HEK293 (cell line): ENCODE measurements around the gene C1QL2.

Experiments used
- CTCF ChIA-PET: fragments of 350-600 bp; formaldehyde crosslinking; extraction: SDS; loops from one replicate; lab custom pipeline; 2021; ENCODE audit warnings: antibody characterized with exemption; lab: Yijun Ruan, JAX
- POLR2A ChIA-PET: fragments of 300-600 bp; formaldehyde crosslinking; extraction: SDS; loops from one replicate; lab custom pipeline; 2020; ENCODE audit warnings: antibody characterized with exemption, inconsistent platforms; lab: Yijun Ruan, JAX
- H3K27ac ChIP-seq: fragments of 200-500 bp; sonication (Bioruptor generic); 2 replicates; pipeline ENCODE4 v1.5.1; 2014; ENCODE audit warnings: low read depth, low read length, control low read depth, inconsistent platforms; ENCODE audit errors: extremely low read depth
- H3K36me3 ChIP-seq, 2 experiments: fragments of 200-500 bp in 1 of 2; sonication (Bioruptor generic) in 1 of 2; 1 replicate in 1 of 2; 2 replicates in 1 of 2; pipeline ENCODE4 v1.5.1; 2014 to 2017; ENCODE audit warnings: inconsistent platforms in 2 of 2, low read length in 2 of 2; ENCODE audit not compliant: control insufficient read depth in 2 of 2, insufficient read depth in 1 of 2
- H3K4me1 ChIP-seq: fragments of 200-500 bp; sonication (Bioruptor generic); 2 replicates; pipeline ENCODE4 v1.5.1; 2014; ENCODE audit warnings: mild to moderate bottlenecking, low read length, inconsistent platforms; ENCODE audit not compliant: control insufficient read depth, insufficient read depth
- H3K4me3 ChIP-seq: 2 replicates; pipeline ENCODE4 v1.5.1; 2011; ENCODE audit warnings: low read depth, mild to moderate bottlenecking, control low read depth, low read length, moderate library complexity
- H3K9me3 ChIP-seq: fragments of 200-500 bp; sonication (Bioruptor generic); 2 replicates; pipeline ENCODE4 v1.5.1; 2014; ENCODE audit warnings: low read depth, low read length, inconsistent platforms; ENCODE audit not compliant: control insufficient read depth, insufficient read depth
- GLI2 ChIP-seq: fragments of 450-650 bp; formaldehyde crosslinking; IDR thresholded peaks from 2 replicates; pipeline ENCODE4; 2017; ENCODE audit warnings: missing biosample characterization, missing genetic modification characterization, low read depth, borderline replicate concordance
- KLF16 ChIP-seq: fragments of 450-650 bp; formaldehyde crosslinking; IDR thresholded peaks from 2 replicates; pipeline ENCODE4 v1.5.1; 2017; ENCODE audit warnings: missing biosample characterization, missing genetic modification characterization
- KLF9 ChIP-seq: fragments of 450-650 bp; formaldehyde crosslinking; IDR thresholded peaks from 2 replicates; pipeline ENCODE4 v1.5.1; 2016; ENCODE audit warnings: missing biosample characterization, missing genetic modification characterization, low read depth
- YY1 ChIP-seq: fragments of 450-650 bp; formaldehyde crosslinking; IDR thresholded peaks from 2 replicates; pipeline ENCODE4 v1.5.1; 2018; ENCODE audit warnings: missing biosample characterization, missing genetic modification characterization
- ZBTB7A ChIP-seq: fragments of 450-650 bp; formaldehyde crosslinking; IDR thresholded peaks from 2 replicates; pipeline ENCODE4 v1.5.1; 2016; ENCODE audit warnings: low read depth, missing biosample characterization, missing genetic modification characterization
- ZEB2 ChIP-seq: fragments of 450-650 bp; formaldehyde crosslinking; IDR thresholded peaks from 2 replicates; pipeline ENCODE4 v1.5.1; 2016; ENCODE audit warnings: missing biosample characterization, missing genetic modification characterization
- ZNF10 ChIP-seq: fragments of 450-650 bp; formaldehyde crosslinking; IDR thresholded peaks from 2 replicates; pipeline ENCODE4 v1.5.1; 2017; ENCODE audit warnings: missing biosample characterization, missing genetic modification characterization
- ZNF148 ChIP-seq: fragments of 450-650 bp; formaldehyde crosslinking; IDR thresholded peaks from 2 replicates; pipeline ENCODE4 v1.5.0; 2017; ENCODE audit warnings: missing biosample characterization, missing genetic modification characterization, borderline replicate concordance
- ZNF16 ChIP-seq: fragments of 450-650 bp; formaldehyde crosslinking; IDR thresholded peaks from 2 replicates; pipeline ENCODE4 v1.5.1; 2016; ENCODE audit warnings: low read depth, missing biosample characterization, missing genetic modification characterization
- ZNF175 ChIP-seq: fragments of 450-650 bp; formaldehyde crosslinking; IDR thresholded peaks from 2 replicates; pipeline ENCODE4 v1.5.1; 2016; ENCODE audit warnings: missing biosample characterization, missing genetic modification characterization
- ZNF18 ChIP-seq: fragments of 450-650 bp; formaldehyde crosslinking; IDR thresholded peaks from 2 replicates; pipeline ENCODE4 v1.5.1; 2016; ENCODE audit warnings: missing biosample characterization, missing genetic modification characterization
- ZNF2 ChIP-seq: fragments of 450-650 bp; formaldehyde crosslinking; IDR thresholded peaks from 2 replicates; pipeline ENCODE4 v1.5.1; 2016; ENCODE audit warnings: missing biosample characterization, missing genetic modification characterization
- ZNF214 ChIP-seq: fragments of 450-650 bp; formaldehyde crosslinking; IDR thresholded peaks from 2 replicates; pipeline ENCODE4 v1.5.1; 2017; ENCODE audit warnings: missing biosample characterization, mild to moderate bottlenecking, missing genetic modification characterization, borderline replicate concordance
- ZNF302 ChIP-seq: fragments of 450-650 bp; formaldehyde crosslinking; IDR thresholded peaks from 2 replicates; pipeline ENCODE4 v1.5.1; 2016; ENCODE audit warnings: missing biosample characterization, missing genetic modification characterization, low read depth
- ZNF354C ChIP-seq: fragments of 450-650 bp; formaldehyde crosslinking; IDR thresholded peaks from 2 replicates; pipeline ENCODE4 v1.5.1; 2016; ENCODE audit warnings: missing biosample characterization, missing genetic modification characterization, low read depth, borderline replicate concordance
- ZNF37A ChIP-seq: fragments of 450-650 bp; IDR thresholded peaks from 2 replicates; pipeline ENCODE4 v1.5.1; 2018; ENCODE audit warnings: missing biosample characterization, missing genetic modification characterization
- ZNF544 ChIP-seq: fragments of 450-650 bp; formaldehyde crosslinking; IDR thresholded peaks from 2 replicates; pipeline ENCODE4 v1.5.0; 2017; ENCODE audit warnings: missing biosample characterization, missing genetic modification characterization
- ZNF623 ChIP-seq: fragments of 450-650 bp; formaldehyde crosslinking; IDR thresholded peaks from 2 replicates; pipeline ENCODE4 v1.5.1; 2016; ENCODE audit warnings: missing biosample characterization, missing genetic modification characterization
- ZNF626 ChIP-seq: fragments of 450-650 bp; sonication (Bioruptor Pico); formaldehyde crosslinking; IDR thresholded peaks from 2 replicates; pipeline ENCODE4 v1.5.1; 2018; ENCODE audit warnings: missing biosample characterization, missing genetic modification characterization, inconsistent platforms
- ZNF629 ChIP-seq: fragments of 450-650 bp; formaldehyde crosslinking; IDR thresholded peaks from 2 replicates; pipeline ENCODE4 v1.5.1; 2017; ENCODE audit warnings: missing biosample characterization, missing genetic modification characterization
- ZNF830 ChIP-seq: fragments of 450-650 bp; IDR thresholded peaks from 2 replicates; pipeline ENCODE4 v1.5.0; 2018; ENCODE audit warnings: missing biosample characterization, missing genetic modification characterization, low read depth, mild to moderate bottlenecking, moderate library complexity
- ZSCAN30 ChIP-seq: fragments of 450-650 bp; IDR thresholded peaks from 2 replicates; pipeline ENCODE4 v1.5.1; 2018; ENCODE audit warnings: missing biosample characterization, mild to moderate bottlenecking, missing genetic modification characterization, moderate library complexity
- TF ChIP-seq, protein P1 (sequence below): fragments of 450-650 bp; formaldehyde crosslinking; IDR thresholded peaks from 2 replicates; pipeline ENCODE4 v1.5.1; 2016; ENCODE audit warnings: missing biosample characterization, missing genetic modification characterization
- TF ChIP-seq, protein P2 (sequence below): fragments of 450-650 bp; formaldehyde crosslinking; conservative IDR thresholded peaks from 2 replicates; pipeline ENCODE4 v1.5.1; 2016; ENCODE audit warnings: low read depth, missing biosample characterization, missing genetic modification characterization

The C1QL2 gene

DNA sequence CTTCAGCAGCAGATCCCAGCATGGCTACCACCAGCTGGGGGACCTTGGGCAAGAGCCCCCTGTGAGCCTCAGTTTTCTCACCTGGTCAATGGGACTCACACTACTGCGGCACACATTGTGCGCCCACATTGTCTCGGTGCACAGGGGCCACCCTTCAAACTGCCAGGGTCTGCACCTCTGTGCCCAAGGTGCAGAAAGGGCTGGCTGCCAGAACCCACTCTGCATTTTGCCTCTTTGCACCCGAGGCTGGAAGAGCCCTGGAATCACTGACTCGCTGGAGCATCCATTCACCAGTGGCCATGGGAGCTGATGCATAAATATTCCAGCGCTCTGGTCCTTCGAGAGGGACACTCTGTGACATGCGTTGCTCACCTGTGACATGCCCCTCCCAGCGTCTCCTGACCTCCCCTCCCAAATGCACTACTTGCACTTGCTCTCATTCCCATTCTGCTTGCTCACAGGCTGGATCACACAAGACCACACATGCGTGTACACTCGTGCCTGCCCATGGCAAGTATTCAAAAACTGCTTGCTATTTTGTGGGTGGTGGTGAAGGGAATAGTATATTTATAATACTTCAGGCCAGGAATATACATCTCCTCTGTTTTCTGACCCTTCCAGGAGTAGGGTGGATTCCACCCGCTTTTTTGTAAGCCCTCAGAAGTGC lies 18.8 kb upstream of the C1QL2 start:
- H3K27ac ChIP-seq = no peak overlapping the region
- H3K9me3 ChIP-seq = no peaks in the 10 kb centered on the region
- no peaks in the 10 kb centered on the region for H3K4me1 ChIP-seq
- no peaks in the 10 kb centered on the region for H3K36me3 ChIP-seq
- TF ChIP-seq ZNF830 (no peak), ZNF623 (tag by site-specific recombination) (no peak), ZEB2 (tag by site-specific recombination) (no peak), ZNF10 (tag by site-specific recombination) (no peak)
- no peak overlapping the region for H3K4me3 ChIP-seq
- POLR2A ChIA-PET = no interaction called here
- CTCF ChIA-PET = interaction anchor here (0.7 to 1.3 kb wide), 2 partner anchors 41 to 131 kb away, joined by 3 to 4 read pairs; no protein-coding TSS in a partner anchor

- Histone ChIP-seq H3K4me1 (no peaks in the 10 kb centered on the region), H3K36me3 (no peaks in the 10 kb centered on the region), H3K9me3 (no peaks in the 10 kb centered on the region), H3K27ac (no peak overlapping the region), H3K4me3 (no peak overlapping the region)
- ChIA-PET POLR2A (no interaction called here), CTCF (interaction anchor here (0.6 to 4.0 kb wide), 11 partner anchors 8 to 294 kb away, joined by 3 to 13 read pairs (median 5); no protein-coding TSS in a partner anchor)
- TF ChIP-seq ZNF626 (tag by site-specific recombination) (no peak), ZNF16 (tag by site-specific recombination) (no peak), ZNF629 (no peak), ZNF18 (tag by site-specific recombination) (no peak), ZBTB7A (no peak), KLF16 (tag by site-specific recombination) (no peak), ZNF37A (no peak), KLF9 (tag by site-specific recombination) (no peak), ZSCAN30 (tag by site-specific recombination) (no peak), ZNF544 (tag by site-specific recombination) (no peak), YY1 (tag by site-specific recombination) (no peak), ZNF175 (tag by site-specific recombination) (no peak), ZNF302 (no peak), ZNF2 (tag by site-specific recombination) (no peak), GLI2 (tag by site-specific recombination) (no peak), ZNF148 (tag by site-specific recombination) (no peak), ZNF354C (tag by site-specific recombination) (no peak), ZNF214 (tag by site-specific recombination) (no peak)
- TF ChIP-seq, protein P1, sequence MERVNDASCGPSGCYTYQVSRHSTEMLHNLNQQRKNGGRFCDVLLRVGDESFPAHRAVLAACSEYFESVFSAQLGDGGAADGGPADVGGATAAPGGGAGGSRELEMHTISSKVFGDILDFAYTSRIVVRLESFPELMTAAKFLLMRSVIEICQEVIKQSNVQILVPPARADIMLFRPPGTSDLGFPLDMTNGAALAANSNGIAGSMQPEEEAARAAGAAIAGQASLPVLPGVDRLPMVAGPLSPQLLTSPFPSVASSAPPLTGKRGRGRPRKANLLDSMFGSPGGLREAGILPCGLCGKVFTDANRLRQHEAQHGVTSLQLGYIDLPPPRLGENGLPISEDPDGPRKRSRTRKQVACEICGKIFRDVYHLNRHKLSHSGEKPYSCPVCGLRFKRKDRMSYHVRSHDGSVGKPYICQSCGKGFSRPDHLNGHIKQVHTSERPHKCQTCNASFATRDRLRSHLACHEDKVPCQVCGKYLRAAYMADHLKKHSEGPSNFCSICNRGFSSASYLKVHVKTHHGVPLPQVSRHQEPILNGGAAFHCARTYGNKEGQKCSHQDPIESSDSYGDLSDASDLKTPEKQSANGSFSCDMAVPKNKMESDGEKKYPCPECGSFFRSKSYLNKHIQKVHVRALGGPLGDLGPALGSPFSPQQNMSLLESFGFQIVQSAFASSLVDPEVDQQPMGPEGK (tag by site-specific recombination) = no peak
- TF ChIP-seq, protein P2, sequence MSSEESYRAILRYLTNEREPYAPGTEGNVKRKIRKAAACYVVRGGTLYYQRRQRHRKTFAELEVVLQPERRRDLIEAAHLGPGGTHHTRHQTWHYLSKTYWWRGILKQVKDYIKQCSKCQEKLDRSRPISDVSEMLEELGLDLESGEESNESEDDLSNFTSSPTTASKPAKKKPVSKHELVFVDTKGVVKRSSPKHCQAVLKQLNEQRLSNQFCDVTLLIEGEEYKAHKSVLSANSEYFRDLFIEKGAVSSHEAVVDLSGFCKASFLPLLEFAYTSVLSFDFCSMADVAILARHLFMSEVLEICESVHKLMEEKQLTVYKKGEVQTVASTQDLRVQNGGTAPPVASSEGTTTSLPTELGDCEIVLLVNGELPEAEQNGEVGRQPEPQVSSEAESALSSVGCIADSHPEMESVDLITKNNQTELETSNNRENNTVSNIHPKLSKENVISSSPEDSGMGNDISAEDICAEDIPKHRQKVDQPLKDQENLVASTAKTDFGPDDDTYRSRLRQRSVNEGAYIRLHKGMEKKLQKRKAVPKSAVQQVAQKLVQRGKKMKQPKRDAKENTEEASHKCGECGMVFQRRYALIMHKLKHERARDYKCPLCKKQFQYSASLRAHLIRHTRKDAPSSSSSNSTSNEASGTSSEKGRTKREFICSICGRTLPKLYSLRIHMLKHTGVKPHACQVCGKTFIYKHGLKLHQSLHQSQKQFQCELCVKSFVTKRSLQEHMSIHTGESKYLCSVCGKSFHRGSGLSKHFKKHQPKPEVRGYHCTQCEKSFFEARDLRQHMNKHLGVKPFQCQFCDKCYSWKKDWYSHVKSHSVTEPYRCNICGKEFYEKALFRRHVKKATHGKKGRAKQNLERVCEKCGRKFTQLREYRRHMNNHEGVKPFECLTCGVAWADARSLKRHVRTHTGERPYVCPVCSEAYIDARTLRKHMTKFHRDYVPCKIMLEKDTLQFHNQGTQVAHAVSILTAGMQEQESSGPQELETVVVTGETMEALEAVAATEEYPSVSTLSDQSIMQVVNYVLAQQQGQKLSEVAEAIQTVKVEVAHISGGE (tag by site-specific recombination) = no peak
These were observed 17.0 kb upstream of the C1QL2 start for GRCh38 chr2:119175517-119175916.
